Limb (tissue), 2 donors: ENCODE data around the gene THAP4.

Source experiments
- DNase-seq, 2 donors: peaks; one replicate each; pipeline ENCODE4 v3.0.0-alpha.2; 2016; ENCODE audit errors: extremely low spot score in 2 of 2

THAP4 gene, protein sequence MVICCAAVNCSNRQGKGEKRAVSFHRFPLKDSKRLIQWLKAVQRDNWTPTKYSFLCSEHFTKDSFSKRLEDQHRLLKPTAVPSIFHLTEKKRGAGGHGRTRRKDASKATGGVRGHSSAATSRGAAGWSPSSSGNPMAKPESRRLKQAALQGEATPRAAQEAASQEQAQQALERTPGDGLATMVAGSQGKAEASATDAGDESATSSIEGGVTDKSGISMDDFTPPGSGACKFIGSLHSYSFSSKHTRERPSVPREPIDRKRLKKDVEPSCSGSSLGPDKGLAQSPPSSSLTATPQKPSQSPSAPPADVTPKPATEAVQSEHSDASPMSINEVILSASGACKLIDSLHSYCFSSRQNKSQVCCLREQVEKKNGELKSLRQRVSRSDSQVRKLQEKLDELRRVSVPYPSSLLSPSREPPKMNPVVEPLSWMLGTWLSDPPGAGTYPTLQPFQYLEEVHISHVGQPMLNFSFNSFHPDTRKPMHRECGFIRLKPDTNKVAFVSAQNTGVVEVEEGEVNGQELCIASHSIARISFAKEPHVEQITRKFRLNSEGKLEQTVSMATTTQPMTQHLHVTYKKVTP

DNA sequence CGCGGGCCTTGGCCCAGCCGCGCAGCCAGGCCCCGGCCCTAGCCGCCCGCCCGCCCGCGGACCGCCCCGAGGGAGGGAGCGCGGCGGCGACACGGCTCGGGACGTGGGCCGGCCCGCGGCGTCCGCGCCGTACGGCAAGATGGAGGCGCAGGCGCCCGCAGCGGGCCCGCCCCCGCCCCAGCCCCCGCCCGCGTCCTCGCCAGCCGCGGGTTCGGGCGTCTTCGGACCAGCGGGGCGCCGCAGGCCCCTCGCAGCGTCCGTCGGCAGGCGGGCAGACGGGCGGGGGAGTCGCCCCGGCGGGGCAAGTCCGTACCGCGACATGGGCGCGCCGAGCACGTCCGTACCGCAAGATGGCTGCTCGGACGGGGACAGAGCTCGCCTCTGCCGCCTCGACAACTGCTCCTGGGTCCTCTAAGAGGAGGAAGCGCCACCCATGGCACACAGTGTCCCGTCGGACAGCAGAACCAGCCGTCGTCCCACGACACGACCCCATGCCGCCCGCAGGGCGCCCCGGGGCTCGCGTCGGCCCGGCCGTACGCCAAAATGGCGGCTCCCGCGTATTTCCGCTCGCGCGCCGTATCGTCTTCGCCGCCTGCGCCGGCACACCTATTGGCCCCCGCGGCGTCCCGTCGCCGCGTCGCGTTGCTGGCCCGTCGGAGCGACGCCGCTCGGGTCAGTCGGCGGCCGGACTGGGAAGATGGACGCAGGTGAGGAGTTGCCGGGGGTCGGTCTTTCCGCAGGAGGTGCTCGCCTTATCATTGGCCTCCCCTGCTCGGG, at the start of gene THAP4, which contains the start of gene ATG4B:
Gene THAP4, minus strand, starts transcription at position 141 of the 777 bp plus-strand sequence. CDS start 141 bp downstream, outside the sequence.
Gene ATG4B, plus strand, starts transcription at position 676 of the 777 bp plus-strand sequence. Its CDS starts 22 bp downstream, at position 698.
- DNase-seq = peak; percentile 84 to 91

DNA sequence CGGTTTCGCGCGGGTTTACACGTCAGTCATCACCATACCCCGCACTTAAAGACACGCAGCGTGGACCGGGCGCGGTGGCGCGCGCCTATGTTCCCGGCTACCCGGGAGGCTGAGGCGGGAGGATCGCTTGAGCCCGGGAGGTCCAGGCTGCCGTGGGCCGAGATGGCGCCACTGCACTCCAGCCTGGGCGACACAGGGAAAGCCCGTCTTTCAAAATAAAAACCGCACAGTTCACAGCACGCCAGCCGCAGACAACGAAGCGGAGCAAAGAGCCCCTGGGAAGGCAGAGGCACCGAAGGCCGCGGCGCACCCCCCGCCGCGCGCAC, 49.3 kb upstream of the THAP4 start:
- DNase-seq = no peak

GRCh38 chr2:241680827-241681599, 44.1 kb upstream of the THAP4 start:
- DNase-seq = no peak

DNA sequence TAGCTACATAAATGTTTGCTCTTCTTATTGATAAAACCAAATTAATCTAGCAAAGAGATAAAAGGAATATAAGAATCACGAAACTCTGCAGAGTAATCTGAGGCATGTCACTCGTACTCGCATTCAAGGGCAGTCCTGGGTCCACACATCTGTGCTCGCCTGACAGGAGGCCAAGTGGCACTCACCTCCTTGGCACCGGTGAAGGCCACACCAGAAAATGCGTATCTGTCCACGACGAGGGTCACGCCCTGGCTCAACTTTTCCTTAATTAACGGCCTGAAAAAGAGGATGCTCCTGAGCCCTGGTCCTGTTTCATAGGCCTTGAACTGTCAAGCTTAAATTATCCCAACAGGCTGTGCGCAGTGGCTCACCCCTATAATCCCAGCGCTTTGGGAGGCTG, 43.1 kb upstream of the THAP4 start:
- no peak for DNase-seq

- DNase-seq = no peak
Observed at GRCh38 chr2:241678784-241679540, 42.0 kb upstream of the THAP4 start.

DNA sequence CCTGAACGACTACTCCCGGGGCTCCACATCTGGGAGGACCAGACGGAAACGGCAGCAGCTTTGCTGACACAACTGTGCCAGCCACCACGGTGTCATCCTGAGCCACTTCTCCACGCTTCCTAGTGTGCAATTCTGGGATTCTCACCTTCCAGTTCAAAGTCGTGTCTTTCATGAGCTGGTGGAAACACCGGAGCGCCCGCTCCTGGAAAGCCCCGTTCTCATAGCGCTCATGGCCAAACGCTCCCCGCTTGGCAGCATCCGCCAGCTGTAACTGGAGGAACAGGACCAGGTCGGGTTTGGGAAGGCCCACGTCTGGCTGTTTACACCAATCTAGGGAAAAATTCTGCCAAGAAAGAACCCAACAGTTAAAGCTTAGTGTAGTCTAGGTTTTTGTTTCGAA, 41.3 kb upstream of the THAP4 start:
- no peak for DNase-seq

DNA sequence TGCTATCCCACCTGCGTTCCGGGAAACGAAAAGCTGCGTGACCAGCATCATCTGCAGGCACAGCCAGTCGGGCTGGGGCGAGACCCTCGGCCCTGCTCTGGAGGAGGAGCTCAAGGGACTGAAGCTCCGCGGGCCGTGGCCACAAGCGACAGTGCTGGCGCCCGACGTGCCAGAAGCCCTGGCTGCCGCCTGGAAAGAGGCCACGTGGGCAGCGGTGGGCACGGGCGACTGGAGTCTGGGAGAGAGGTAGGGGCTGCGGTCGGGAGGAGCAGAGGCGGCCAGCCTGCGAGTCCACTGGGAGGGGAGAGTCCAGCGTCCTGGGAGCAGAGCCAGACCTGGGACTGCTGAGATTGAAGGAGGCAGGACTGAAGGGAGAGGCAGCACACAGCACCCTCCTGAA, 40.4 kb upstream of the THAP4 start:
- no peak for DNase-seq

- no peak for DNase-seq
Observed at GRCh38 chr2:241676665-241677064, 39.7 kb upstream of the THAP4 start.

GRCh38 chr2:241675885-241676284, 38.9 kb upstream of the THAP4 start:
- DNase-seq = no peak

- DNase-seq = no peak
Observed at GRCh38 chr2:241673797-241674725, 37.1 kb upstream of the THAP4 start.

DNA sequence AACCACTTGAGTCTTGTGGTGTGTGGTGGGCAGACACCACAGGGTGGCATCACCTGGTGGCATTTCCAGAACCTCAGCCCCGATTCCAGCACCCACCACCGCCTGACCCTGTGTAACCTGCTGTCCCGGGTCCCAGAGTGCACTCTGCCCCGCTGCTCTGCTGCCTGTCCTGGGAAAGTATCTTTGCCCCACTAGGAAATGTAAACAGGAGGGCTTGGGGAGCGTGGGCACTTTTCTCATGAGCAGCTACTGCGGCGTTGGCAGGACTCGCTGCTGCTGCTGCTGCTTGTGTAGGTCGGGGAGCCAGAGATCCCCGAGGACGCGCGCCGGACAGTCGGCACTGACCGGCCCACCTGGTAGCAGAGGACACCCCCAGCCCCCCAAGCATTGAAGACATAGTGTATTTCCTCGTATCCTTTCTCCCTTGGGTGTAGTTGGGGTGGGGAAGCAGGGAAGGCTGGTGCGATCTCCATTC, 36.3 kb upstream of the THAP4 start:
- DNase-seq = no peak

- DNase-seq = no peak
Observed at GRCh38 chr2:241672243-241673188, 35.6 kb upstream of the THAP4 start.

GRCh38 chr2:241671457-241672240, 34.7 kb upstream of the THAP4 start:
- no peak for DNase-seq

DNA sequence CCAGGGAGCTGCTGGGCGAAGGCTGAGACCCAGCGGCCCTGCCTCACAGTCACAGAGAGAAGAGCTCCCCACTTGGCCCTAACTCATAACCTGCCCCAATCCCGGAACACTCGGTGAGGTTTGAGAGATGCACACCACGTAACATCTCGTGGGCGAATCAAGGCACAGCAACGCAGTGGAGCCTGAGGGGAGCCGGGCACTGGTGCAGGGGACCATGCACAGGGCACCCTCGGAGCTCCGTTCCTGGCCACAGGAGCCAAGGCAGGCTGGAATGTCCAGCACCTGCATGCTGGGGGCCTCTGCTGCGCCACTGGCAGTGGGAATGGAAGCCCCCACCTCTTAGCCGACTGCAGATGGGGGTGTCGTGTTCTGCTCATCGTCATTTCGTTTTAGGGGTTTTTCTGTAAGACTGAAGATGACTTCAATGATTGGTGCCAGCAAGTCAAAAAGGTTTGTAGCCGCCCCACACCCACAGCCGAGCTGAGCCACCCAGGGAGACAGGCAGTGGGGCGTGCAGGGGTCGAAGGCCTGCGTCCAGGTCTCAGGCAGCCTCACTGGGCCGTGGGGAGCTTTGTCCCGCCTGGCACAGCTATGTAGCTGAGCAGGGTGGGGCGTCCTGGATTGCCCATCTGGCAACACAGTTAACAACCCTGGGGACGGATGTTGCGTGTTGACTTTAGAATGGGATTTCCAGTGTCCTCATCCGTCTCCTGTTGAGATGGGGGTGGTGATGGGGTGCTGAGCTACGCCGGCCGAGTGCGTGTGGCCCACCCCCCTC, 33.6 kb upstream of the THAP4 start:
- no peak for DNase-seq

- DNase-seq = no peak
Observed at GRCh38 chr2:241668839-241669238, 31.9 kb upstream of the THAP4 start.

DNA sequence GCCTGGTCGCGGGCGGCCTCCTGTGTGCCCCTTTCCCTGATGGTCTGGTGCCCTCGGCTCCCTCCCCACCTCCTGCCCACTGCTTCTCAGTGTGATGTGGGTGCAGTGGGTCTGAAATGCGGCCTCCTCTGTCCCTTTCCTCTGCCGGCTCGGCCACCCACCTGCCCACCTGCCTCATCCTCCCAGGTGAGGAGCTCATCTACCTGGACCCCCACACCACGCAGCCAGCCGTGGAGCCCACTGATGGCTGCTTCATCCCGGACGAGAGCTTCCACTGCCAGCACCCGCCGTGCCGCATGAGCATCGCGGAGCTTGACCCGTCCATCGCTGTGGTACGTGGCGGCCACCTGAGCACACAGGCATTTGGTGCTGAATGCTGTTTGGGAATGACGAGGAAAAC, 31.4 kb upstream of the THAP4 start:
- no peak for DNase-seq
